ENCODE results near the gene GCC1.

The GCC1 gene

GRCh38 chr7:127534636-127535035, 50.8 kb downstream of the GCC1 start:
- no peaks in the 10 kb centered on the region for H3K4me1 ChIP-seq (ENCODE audit: control insufficient read depth, insufficient read depth, low read length)
- no peaks in the 10 kb centered on the region for H3K36me3 ChIP-seq (ENCODE audit: control insufficient read depth, insufficient read depth, low read length, severe bottlenecking)
- peaks cover 7% of the 10 kb centered on the region for H3K9me3 ChIP-seq (ENCODE audit: control insufficient read depth, low read length)
- no peak for DNase-seq (ENCODE audit: low read depth)
- H3K27me3 ChIP-seq (replicated peaks; ENCODE audit: control insufficient read depth, insufficient read depth, low read length), result peaks cover 45% of the 10 kb centered on the region
- H3K4me3 ChIP-seq (ENCODE audit: low read length), result no peak overlapping the region
- H3K9ac ChIP-seq (ENCODE audit: low read length), result no peak overlapping the region

- H3K4me1 ChIP-seq (ENCODE audit: control insufficient read depth, insufficient read depth, low read length), result no peaks in the 10 kb centered on the region
- H3K9me3 ChIP-seq (ENCODE audit: control insufficient read depth, low read length), result peaks cover 15% of the 10 kb centered on the region
- no peak overlapping the region for H3K4me3 ChIP-seq (ENCODE audit: low read length)
- peaks cover 39% of the 10 kb centered on the region for H3K27me3 ChIP-seq (replicated peaks; ENCODE audit: control insufficient read depth, insufficient read depth, low read length)
- no peak for DNase-seq (ENCODE audit: low read depth)
- H3K36me3 ChIP-seq (ENCODE audit: control insufficient read depth, insufficient read depth, low read length, severe bottlenecking), result no peaks in the 10 kb centered on the region
- H3K9ac ChIP-seq (ENCODE audit: low read length), result no peak overlapping the region
Observed at GRCh38 chr7:127532736-127533135, 52.7 kb downstream of the GCC1 start.

GRCh38 chr7:127532151-127532550, 53.2 kb downstream of the GCC1 start:
- H3K4me1 ChIP-seq (ENCODE audit: control insufficient read depth, insufficient read depth, low read length), result no peaks in the 10 kb centered on the region
- H3K27me3 ChIP-seq (replicated peaks; ENCODE audit: control insufficient read depth, insufficient read depth, low read length), result peaks cover 34% of the 10 kb centered on the region
- H3K9ac ChIP-seq (ENCODE audit: low read length), result no peak overlapping the region
- peaks cover 15% of the 10 kb centered on the region for H3K9me3 ChIP-seq (ENCODE audit: control insufficient read depth, low read length)
- no peaks in the 10 kb centered on the region for H3K36me3 ChIP-seq (ENCODE audit: control insufficient read depth, insufficient read depth, low read length, severe bottlenecking)
- DNase-seq (ENCODE audit: low read depth), result no peak
- no peak overlapping the region for H3K4me3 ChIP-seq (ENCODE audit: low read length)
